Ishikawa (cell line): Measurements from ENCODE around the gene CACFD1.

ENCODE experiments used
- CEBPB ChIP-seq: IDR thresholded peaks from 2 replicates; pipeline ENCODE4 v1.6.1; 2012
- CREB1 ChIP-seq: IDR thresholded peaks from 2 replicates; pipeline ENCODE4 v1.6.1; 2012; ENCODE audit warnings: low read depth
- EGR1 ChIP-seq: IDR thresholded peaks from 2 replicates; pipeline ENCODE4 v1.6.1; 2012
- EP300 ChIP-seq: IDR thresholded peaks from 2 replicates; pipeline ENCODE4 v1.6.1; 2012; ENCODE audit warnings: borderline replicate concordance
- FOXM1 ChIP-seq: IDR thresholded peaks from 2 replicates; pipeline ENCODE4 v1.6.1; 2012; ENCODE audit warnings: low read depth, borderline replicate concordance
- MAX ChIP-seq: IDR thresholded peaks from 2 replicates; pipeline ENCODE4 v1.6.1; 2012
- NFIC ChIP-seq: IDR thresholded peaks from 2 replicates; pipeline ENCODE4 v1.6.1; 2012
- RAD21 ChIP-seq: IDR thresholded peaks from 2 replicates; pipeline ENCODE4 v1.6.1; 2012; ENCODE audit warnings: low read depth
- REST ChIP-seq: IDR thresholded peaks from 2 replicates; pipeline ENCODE4 v1.6.1; 2012; ENCODE audit warnings: low read depth, mild to moderate bottlenecking
- TAF1 ChIP-seq: IDR thresholded peaks from 2 replicates; pipeline ENCODE4 v1.6.1; 2012; ENCODE audit warnings: low read depth, mild to moderate bottlenecking
- TCF12 ChIP-seq: IDR thresholded peaks from 2 replicates; pipeline ENCODE4 v1.6.1; 2012; ENCODE audit warnings: low read depth
- TEAD4 ChIP-seq: IDR thresholded peaks from 2 replicates; pipeline ENCODE4 v1.6.1; 2012
- USF1 ChIP-seq: IDR thresholded peaks from 2 replicates; pipeline ENCODE4 v1.6.1; 2012
- YY1 ChIP-seq: IDR thresholded peaks from 2 replicates; pipeline ENCODE4 v1.6.1; 2012; ENCODE audit warnings: low read depth
- ZBTB7A ChIP-seq: IDR thresholded peaks from 2 replicates; pipeline ENCODE4 v1.6.1; 2012; ENCODE audit warnings: low read depth

The CACFD1 gene

GRCh38 chr9:133453651-133454050, 6.1 kb upstream of the CACFD1 start:
- TF ChIP-seq REST (no peak), YY1 (no peak), CREB1 (no peak), FOXM1 (no peak), TCF12 (no peak), CEBPB (no peak), TEAD4 (no peak), ZBTB7A (no peak), EP300 (no peak), MAX (no peak)

- TF ChIP-seq CREB1 (no peak), MAX (no peak), CEBPB (no peak), TCF12 (no peak), ZBTB7A (no peak), TAF1 (no peak), REST (no peak), EGR1 (no peak), RAD21 (no peak), USF1 (no peak), NFIC (no peak), EP300 (no peak)
Measured at GRCh38 chr9:133454325-133454724, 5.5 kb upstream of the CACFD1 start.

GRCh38 chr9:133454943-133455673, 4.7 kb upstream of the CACFD1 start:
- no peak for TF ChIP-seq RAD21
- no peak for TF ChIP-seq TEAD4
- no peak for TF ChIP-seq USF1
- TF ChIP-seq REST = no peak
- no peak for TF ChIP-seq CREB1
- no peak for TF ChIP-seq NFIC
- no peak for TF ChIP-seq CEBPB
- no peak for TF ChIP-seq MAX
- no peak for TF ChIP-seq EGR1
- TF ChIP-seq TAF1 = no peak
- no peak for TF ChIP-seq ZBTB7A
- no peak for TF ChIP-seq TCF12
- TF ChIP-seq EP300 = no peak
- no peak for TF ChIP-seq FOXM1
- no peak for TF ChIP-seq YY1

GRCh38 chr9:133455936-133456335, 3.8 kb upstream of the CACFD1 start:
- TF ChIP-seq RAD21 (no peak), CEBPB (no peak), FOXM1 (no peak), MAX (no peak), TAF1 (no peak), ZBTB7A (no peak), EGR1 (no peak), TCF12 (no peak), TEAD4 (no peak), REST (no peak), NFIC (no peak)
